Fibroblast of pulmonary artery (primary cell): ENCODE measurements around the gene ZWILCH.
A peak's percentile ranks its signal among the peaks of the same experiment; 100 is the strongest.

Experiments used
- DNase-seq: peaks from one replicate; pipeline ENCODE4 v3.0.0-alpha.2; 2010; ENCODE audit warnings: low read depth
- H3K4me3 ChIP-seq: replicated peaks from 2 replicates; pipeline ENCODE4 v1.5.1; 2011; ENCODE audit warnings: low read depth, mild to moderate bottlenecking, control low read depth, low read length, moderate library complexity
- CTCF ChIP-seq: IDR thresholded peaks from 2 replicates; pipeline ENCODE4 v1.5.1; 2011; ENCODE audit warnings: mild to moderate bottlenecking, control low read depth, low read length, inconsistent platforms; ENCODE audit errors: missing control alignments

ZWILCH gene

GRCh38 chr15:66560856-66561525, 55.9 kb downstream of the ZWILCH start:
- H3K4me3 ChIP-seq = no peak overlapping the region
- no peak for TF ChIP-seq CTCF
- no peak for DNase-seq

GRCh38 chr15:66563126-66563525, 58.0 kb downstream of the ZWILCH start:
- TF ChIP-seq CTCF = no peak
- H3K4me3 ChIP-seq = no peak overlapping the region
- DNase-seq = no peak

DNA sequence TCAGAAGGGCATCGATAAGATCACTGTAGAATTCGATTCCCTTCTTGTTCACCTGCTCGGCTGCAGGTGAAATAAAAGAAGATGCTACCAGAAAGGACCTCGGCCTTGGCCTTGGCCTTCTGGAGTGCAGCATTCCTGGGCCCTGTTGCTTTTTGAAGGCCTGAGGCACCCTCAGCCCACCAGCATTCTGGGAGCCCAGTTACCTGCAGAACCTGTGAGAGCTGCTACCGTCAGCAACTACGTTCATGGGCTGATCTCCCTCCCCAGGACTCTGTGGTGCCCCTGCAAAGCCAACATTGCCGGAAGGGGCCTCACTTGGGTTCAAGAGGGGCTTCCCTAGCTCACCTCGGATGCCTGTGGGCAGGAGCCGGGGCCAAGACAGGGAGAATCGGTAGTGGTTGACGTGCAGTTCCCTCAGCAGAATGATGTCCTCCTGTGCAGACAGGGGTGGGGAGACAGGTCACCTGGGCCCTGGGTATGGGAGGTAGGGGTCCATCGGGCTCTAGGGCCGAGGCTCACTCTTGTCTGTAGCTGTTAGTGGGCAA, 58.5 kb downstream of the ZWILCH start:
- no peak for TF ChIP-seq CTCF
- DNase-seq = no peak

DNA sequence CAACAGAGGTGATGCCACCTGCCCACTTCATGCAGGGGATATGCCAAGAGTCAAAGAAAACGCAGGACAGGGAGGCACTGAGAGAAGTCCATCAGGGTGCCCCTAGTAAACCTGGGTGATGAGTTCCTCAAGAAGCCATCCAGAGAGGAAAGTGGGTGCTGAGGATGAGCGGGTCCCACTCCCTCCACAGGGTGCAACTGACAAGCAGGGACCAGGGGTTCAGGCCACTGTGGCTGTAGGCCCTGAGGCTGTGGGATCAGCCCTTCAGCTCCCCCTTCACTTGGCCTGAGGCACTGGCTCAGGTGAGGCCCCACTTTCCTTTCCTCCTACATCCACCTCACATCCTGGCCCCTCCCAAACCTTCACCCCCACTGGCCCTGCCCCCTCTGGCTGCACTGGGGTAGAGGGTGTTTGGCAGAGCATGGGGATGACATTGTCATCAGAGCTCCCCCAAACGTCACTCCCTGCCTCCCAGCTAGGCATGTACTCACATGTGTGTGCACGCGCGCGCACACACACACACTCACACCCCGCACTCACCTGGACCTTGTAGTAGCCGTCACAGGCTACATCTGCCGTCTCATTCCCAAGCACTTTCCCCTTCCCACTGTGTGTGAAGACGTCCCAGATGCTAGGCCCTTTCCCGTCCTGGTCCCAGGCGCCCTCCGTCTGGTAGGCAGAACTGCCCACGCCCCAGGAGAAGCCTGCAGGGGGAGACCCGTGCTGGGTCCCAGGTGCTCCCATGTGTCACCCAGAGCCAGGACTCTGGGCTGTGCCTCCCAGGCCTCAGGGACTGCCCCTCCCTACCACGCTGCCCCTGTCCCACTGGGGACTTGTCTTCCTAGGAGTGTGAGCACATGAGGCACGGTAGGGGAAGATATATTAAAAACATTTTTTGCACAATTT, 59.3 kb downstream of the ZWILCH start:
- no peak overlapping the region for H3K4me3 ChIP-seq
- no peak for DNase-seq
- no peak for TF ChIP-seq CTCF

More for the DNA sequence above, 58.5 kb downstream of the ZWILCH start:
- no peak overlapping the region for H3K4me3 ChIP-seq

GRCh38 chr15:66565141-66565641, 60.1 kb downstream of the ZWILCH start:
- TF ChIP-seq CTCF = no peak
- no peak for DNase-seq
- H3K4me3 ChIP-seq = no peak overlapping the region

- H3K4me3 ChIP-seq = no peak within 1 kb of the TSS
- TF ChIP-seq CTCF = no peak
- peak; percentile 52 for DNase-seq
These were observed 60.6 kb downstream of the ZWILCH start, which contains the start of gene LCTL for GRCh38 chr15:66565741-66566144. TSS of gene LCTL (minus strand) at chr15:66565998. CDS start at chr15:66565365, 633 bp downstream.
